GM21360 (cell line): ENCODE results near the gene DMRT3.

Experiments used
- ATAC-seq: cut with Tn5 transposase; IDR thresholded peaks from one replicate; pipeline ENCODE4 v1.9.1; 2021; ENCODE audit warnings: mild to moderate bottlenecking, moderate library complexity; ENCODE audit not compliant: unreplicated experiment

The DMRT3 gene, protein sequence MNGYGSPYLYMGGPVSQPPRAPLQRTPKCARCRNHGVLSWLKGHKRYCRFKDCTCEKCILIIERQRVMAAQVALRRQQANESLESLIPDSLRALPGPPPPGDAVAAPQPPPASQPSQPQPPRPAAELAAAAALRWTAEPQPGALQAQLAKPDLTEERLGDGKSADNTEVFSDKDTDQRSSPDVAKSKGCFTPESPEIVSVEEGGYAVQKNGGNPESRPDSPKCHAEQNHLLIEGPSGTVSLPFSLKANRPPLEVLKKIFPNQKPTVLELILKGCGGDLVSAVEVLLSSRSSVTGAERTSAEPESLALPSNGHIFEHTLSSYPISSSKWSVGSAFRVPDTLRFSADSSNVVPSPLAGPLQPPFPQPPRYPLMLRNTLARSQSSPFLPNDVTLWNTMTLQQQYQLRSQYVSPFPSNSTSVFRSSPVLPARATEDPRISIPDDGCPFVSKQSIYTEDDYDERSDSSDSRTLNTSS

DNA sequence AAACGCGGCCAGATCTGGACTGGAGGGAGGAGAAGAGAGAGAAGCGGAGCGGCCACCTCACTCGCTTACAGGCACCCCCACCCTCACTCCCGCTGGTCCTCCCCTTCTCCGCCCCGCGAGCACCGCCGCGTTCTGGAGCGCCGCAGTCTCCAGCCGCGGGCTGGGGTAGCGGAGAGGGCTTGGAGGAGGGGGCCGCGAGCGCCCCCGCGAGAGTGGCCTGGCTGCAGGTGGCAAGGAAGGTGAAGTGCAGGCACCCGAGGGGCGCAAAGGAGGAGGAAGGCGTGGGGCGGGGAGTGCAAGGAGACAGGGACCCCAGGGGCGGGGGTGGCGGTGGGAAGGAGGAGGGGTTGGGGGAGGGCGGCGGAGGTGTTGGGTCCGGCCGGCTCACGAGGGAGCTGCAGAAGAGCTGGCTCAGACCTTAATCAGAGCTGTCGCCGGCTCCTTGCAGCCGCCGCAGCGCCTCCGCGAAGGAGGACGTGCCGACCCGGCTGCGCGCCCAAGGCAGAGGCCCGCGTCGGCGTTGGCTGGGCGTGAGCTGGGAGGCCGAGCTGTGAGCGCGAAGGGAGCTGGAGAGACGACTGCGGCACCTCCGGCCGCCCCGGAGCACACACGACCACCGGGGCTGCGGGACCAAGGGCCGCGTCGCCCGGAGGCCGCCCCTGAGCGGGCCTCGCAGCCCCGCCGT, at the start of gene DMRT3:
DMRT3 (plus strand) TSS at position 398 of the 685 bp plus-strand sequence. CDS start 347 bp downstream, outside the sequence.
- ATAC-seq = no peak

- no peak for ATAC-seq
These were observed 49.5 kb upstream of the DMRT3 start for GRCh38 chr9:926976-927375.

DNA sequence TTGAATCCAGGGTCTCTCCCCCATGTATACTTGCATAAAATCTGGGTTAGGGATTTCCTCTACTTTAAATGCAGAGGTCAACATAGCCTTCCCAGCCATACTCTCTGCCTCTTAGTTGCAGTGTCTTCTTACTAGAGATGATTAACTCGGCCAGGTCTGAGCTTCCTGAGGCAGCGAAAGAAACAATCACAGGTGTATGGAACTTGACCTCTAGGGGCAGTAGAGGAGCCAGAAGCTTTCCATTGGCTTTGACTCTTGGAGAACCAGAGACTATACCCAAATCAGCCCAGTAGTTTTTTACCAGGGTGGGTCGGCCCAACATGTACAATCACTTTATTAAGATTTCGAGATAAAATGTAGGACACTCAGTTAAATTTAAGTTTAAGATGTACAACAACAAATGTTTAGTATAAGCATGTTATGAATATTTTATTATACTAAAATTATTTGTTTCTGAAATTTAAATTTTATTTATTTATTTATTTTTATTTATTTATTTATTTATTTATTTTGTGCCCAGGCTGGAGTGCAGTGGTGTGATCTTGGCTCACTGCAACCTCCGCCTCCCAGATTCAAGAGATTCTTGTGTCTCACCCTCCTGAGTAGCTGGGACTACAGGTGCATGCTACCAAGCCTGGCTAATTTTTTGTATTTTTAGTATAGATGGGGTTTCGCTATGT, 48.0 kb upstream of the DMRT3 start:
- no peak for ATAC-seq

- no peak for ATAC-seq
These were observed 46.7 kb upstream of the DMRT3 start for GRCh38 chr9:929719-930118.

DNA sequence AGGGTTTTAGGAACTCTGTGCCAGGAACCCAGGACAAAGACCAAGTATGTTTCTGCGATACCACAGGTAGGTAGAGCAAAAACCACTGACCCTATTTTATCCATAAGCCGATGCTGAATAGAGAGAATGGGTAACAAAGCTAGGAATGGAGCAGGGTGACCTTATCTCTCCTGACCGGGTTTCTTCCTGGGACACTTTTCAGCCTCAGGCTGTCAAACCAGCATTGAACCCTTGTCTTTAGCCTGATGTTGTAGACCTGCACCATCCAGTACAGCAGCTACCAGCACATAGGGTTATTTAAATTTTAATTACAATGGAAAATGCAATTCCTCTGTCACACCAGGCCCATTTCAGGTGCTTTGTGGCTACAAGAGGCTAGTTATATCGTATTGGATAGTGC, 43.1 kb upstream of the DMRT3 start:
- ATAC-seq = no peak

GRCh38 chr9:935348-935965, 41.0 kb upstream of the DMRT3 start:
- ATAC-seq = no peak

GRCh38 chr9:942805-943580, 33.5 kb upstream of the DMRT3 start:
- ATAC-seq = no peak

- ATAC-seq = no peak
These were observed 28.5 kb upstream of the DMRT3 start for GRCh38 chr9:947985-948384.

DNA sequence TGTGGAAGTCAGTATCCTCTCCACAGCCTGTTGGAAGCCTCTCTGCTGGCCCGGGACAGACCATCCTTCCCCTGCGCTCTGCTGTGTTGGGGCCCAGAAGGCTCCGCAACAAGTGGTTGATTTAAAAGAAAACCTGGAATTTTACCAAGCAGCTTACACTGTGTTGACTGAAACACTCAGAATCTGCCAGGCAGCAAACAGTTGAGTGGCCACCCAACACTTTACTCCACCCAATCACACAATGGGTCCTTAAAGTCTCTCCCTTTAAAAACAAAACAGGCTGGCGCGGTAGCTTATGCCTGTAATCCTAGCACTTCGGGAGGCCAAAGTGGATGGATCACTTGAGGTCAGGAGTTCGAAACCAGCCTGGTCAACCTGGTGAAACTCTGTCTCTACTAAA, 28.0 kb upstream of the DMRT3 start:
- ATAC-seq = no peak

DNA sequence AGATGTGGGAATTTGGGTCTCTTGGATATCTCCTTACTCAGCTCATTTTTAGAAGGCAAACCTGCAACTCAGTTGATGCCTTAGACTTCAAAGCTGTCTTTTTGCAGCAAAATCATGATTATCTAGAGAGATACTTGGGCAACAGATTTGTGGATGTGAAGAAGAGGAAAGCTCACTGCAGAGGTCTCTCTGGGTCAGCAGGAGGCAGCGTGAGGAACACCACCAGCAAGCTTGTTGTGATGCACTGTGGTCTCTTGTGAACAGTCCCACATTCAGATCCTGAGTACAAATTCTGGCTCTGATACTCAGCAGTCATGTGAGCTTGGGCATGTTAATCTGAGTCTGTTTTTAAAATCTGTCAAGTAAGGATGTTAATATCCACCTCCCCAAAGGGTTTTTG, 26.3 kb upstream of the DMRT3 start:
- ATAC-seq = no peak

- no peak for ATAC-seq
These were observed 23.9 kb upstream of the DMRT3 start for GRCh38 chr9:952546-952945.

DNA sequence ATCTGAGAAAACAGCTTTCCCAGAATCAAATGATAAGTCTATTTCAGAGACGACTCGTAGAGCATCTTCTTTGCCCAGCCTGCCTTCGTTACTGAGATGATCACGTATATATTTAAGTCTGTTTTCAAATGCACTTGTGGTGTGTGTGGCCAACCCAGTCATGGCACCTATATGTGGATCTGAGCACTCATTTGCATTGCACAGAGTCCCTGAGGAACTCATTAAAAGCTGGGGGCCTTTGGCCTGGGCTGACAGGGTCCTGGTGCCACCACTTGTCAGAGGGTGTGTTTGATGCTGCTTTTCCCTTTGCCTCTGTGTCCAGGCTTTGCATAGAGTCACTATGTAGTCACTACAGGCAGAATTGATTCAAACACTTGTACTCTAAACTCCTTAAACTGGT, 17.4 kb upstream of the DMRT3 start:
- no peak for ATAC-seq

DNA sequence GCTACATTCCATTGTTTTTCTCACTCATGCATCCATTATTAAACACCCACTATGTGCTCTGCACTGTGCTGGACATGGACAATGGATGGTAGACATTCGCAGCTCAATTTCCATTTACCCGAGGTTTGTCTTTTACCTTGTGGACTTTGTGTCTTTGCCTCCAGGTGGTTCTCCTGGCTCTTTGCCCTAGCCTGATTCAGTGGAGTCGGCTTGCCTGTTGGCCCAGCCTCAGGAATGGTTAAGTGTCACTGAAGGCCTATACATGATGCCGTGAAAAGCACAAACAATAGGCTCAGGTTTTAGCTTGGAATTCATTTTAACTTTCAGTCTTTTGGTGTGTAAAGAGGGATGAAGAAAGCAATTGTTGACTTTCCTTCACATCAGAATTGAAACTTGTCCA, 16.5 kb upstream of the DMRT3 start:
- ATAC-seq = no peak

DNA sequence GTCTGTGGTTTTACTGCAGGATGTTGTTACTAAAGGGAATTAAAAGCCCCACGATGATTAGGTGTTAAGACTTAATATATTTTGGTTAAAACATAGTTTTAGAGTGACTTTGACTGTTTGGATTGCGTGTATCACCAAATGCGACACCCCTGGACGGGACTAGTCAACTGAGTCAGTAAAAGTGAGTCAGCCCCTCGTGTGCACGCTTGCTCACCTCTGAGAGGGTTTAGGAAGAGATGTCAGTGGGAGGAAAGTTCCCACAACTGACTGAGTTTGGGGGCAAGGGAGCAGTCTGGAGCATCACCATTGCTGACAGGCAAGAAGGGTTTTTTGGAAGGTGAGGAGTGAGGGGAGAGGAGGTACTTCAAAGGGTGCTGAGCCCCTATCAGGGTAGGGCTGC, 14.4 kb upstream of the DMRT3 start:
- ATAC-seq = no peak

DNA sequence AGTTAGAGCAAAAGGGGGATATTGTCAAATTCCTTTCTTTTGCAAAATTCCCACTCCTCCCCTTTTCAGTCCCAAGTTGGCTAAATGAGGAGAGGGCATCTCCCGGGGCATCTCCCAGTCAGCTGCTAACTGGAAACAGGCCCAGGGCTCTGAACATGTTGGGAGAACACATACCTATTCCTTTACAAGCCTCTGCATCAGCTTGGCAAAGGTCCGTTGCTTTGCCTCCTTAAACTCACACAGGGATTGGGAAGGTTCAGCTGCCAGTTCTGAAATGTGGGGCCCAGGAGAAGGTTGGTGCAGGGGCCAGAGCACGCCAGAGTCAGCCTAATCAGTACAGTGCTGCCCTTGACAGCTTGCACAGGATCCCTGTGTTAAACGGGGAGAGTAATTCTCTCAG, 11.0 kb upstream of the DMRT3 start:
- no peak for ATAC-seq

- ATAC-seq = no peak
These were observed 9.6 kb upstream of the DMRT3 start for GRCh38 chr9:966870-967269.

- no peak for ATAC-seq
These were observed 9.0 kb upstream of the DMRT3 start for GRCh38 chr9:967436-967835.

GRCh38 chr9:967903-968641, 8.4 kb upstream of the DMRT3 start:
- ATAC-seq = no peak

GRCh38 chr9:969310-970150, 6.9 kb upstream of the DMRT3 start:
- no peak for ATAC-seq
